ENCODE measurements around the gene RAB43.
"Not testable (repeated sequence)": the region's sequence is repeated elsewhere in the genome, so short reads cannot be mapped to it uniquely, and the experiment has no call there.

Gene RAB43

GRCh38 chr3:129114455-129114854 is 7.1 kb downstream of the RAB43 start:
- no peak for DNase-seq (ENCODE audit: low spot score)
- TF ChIP-seq, protein P1, sequence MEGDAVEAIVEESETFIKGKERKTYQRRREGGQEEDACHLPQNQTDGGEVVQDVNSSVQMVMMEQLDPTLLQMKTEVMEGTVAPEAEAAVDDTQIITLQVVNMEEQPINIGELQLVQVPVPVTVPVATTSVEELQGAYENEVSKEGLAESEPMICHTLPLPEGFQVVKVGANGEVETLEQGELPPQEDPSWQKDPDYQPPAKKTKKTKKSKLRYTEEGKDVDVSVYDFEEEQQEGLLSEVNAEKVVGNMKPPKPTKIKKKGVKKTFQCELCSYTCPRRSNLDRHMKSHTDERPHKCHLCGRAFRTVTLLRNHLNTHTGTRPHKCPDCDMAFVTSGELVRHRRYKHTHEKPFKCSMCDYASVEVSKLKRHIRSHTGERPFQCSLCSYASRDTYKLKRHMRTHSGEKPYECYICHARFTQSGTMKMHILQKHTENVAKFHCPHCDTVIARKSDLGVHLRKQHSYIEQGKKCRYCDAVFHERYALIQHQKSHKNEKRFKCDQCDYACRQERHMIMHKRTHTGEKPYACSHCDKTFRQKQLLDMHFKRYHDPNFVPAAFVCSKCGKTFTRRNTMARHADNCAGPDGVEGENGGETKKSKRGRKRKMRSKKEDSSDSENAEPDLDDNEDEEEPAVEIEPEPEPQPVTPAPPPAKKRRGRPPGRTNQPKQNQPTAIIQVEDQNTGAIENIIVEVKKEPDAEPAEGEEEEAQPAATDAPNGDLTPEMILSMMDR (IDR thresholded peaks at IDR 0.05; ENCODE audit: borderline replicate concordance, control extremely low read depth, extremely low read depth, insufficient read depth, missing control alignments) = no peak
- in situ Hi-C loops (cut with MboI; ENCODE audit: low sequenced_read_pairs, unreplicated experiment) = no loop called here

DNA sequence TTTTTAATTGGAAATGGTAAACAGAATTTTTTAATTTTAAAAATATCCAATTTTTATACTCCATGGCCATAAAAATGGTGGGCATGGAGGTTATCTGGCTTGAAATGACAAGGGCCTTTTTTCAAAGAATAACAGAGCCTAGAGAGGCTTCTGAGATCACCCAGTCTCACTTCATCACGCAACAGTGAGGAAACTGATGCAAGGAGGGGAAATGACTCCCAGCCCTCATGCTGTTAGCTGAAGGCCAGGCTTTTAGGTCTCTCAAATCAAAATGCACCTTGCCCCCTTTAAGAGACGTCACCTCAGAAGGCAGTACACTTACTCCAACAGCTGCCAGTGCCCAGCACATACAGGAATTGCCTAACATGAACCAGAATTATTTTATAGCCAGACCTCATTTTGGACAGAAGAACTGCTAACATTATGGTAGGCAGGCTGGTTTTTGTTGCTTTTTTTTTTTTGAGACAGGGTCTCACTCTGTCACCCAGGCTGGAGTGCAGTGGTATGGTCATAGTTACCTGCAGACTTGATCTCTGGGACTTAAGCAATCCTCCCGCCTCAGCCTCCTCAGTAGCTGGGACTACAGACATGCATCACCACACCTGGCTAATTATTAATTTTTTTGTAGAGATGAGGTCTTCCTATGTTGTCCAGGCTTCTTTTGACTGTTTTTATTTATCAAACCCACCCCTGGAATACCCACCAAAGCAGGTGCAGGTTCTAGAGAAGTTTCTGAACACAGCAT is 9.1 kb downstream of the RAB43 start:
- DNase-seq (ENCODE audit: low spot score) = no peak
- in situ Hi-C loops (cut with MboI; ENCODE audit: low sequenced_read_pairs, unreplicated experiment) = no loop called here
- TF ChIP-seq, protein P1 (IDR thresholded peaks at IDR 0.05; ENCODE audit: borderline replicate concordance, control extremely low read depth, extremely low read depth, insufficient read depth, missing control alignments) = no peak

GRCh38 chr3:129111076-129111780 is 10.4 kb downstream of the RAB43 start:
- DNase-seq (ENCODE audit: low spot score); in situ Hi-C loops (cut with MboI; ENCODE audit: low sequenced_read_pairs, unreplicated experiment): not testable (repeated sequence)

- DNase-seq (ENCODE audit: low spot score) = no peak
- in situ Hi-C loops (cut with MboI; ENCODE audit: low sequenced_read_pairs, unreplicated experiment) = no loop called here
- TF ChIP-seq, protein P1 (IDR thresholded peaks at IDR 0.05; ENCODE audit: borderline replicate concordance, control extremely low read depth, extremely low read depth, insufficient read depth, missing control alignments) = no peak
Measured at GRCh38 chr3:129107793-129108192, 13.8 kb downstream of the RAB43 start.

GRCh38 chr3:129106866-129107565 is 14.6 kb downstream of the RAB43 start:
- TF ChIP-seq, protein P1 (IDR thresholded peaks at IDR 0.05; ENCODE audit: borderline replicate concordance, control extremely low read depth, extremely low read depth, insufficient read depth, missing control alignments) = no peak
- in situ Hi-C loops (cut with MboI; ENCODE audit: low sequenced_read_pairs, unreplicated experiment) = no loop called here
- no peak for DNase-seq (ENCODE audit: low spot score)

- no peak for DNase-seq (ENCODE audit: low spot score)
- TF ChIP-seq, protein P1 (IDR thresholded peaks at IDR 0.05; ENCODE audit: borderline replicate concordance, control extremely low read depth, extremely low read depth, insufficient read depth, missing control alignments) = no peak
- in situ Hi-C loops (cut with MboI; ENCODE audit: low sequenced_read_pairs, unreplicated experiment) = no loop called here
Measured at GRCh38 chr3:129106320-129106719, 15.3 kb downstream of the RAB43 start.

DNA sequence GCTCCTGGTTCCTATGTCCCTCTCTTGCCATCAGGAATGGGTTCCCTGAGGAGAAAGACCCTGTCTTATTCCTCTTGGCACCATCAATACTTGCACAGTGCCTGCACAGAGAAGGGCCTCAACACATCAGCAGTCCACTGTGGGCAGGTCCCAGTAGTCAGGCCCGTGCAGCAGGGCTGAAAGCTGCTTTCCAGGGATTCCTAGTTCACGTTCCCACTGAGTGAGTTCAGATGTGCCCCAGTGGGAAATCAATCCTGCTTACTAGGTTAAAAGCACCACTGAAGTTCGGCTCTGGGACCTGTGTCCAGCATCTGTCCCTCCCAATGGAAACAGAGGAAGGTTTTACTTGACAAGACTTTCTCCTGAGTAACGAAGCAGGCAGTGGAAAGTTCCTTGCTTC is 15.7 kb downstream of the RAB43 start:
- DNase-seq (ENCODE audit: low spot score) = no peak
- in situ Hi-C loops (cut with MboI; ENCODE audit: low sequenced_read_pairs, unreplicated experiment) = no loop called here
- TF ChIP-seq, protein P1 (IDR thresholded peaks at IDR 0.05; ENCODE audit: borderline replicate concordance, control extremely low read depth, extremely low read depth, insufficient read depth, missing control alignments) = no peak
